MCF 10A (cell line): ENCODE measurements around the gene C1S. TPM values are rescaled to one million over a fixed set of nuclear protein-coding genes. Genes with fewer than 3 reads are reported as not detected.

Experiments
- BruUV-seq: library from RNA; stranded (reverse); fragments of 400-500 nt; replicated peaks from 2 replicates; lab custom pipeline; 2021; lab: Mats Ljungman, UMichigan
- CTCF ChIA-PET: fragments of 300-600 bp; sonication (Branson Sonifier 250); formaldehyde crosslinking; extraction: SDS; loops from one replicate; lab custom pipeline; 2021; ENCODE audit warnings: antibody characterized with exemption, inconsistent platforms; lab: Yijun Ruan, JAX
- POLR2A ChIA-PET: fragments of 300-600, 350-650 bp; sonication (Branson Sonifier 250); formaldehyde crosslinking; extraction: SDS; loops from one replicate; lab custom pipeline; 2020; ENCODE audit warnings: antibody characterized with exemption, inconsistent platforms; lab: Yijun Ruan, JAX
- DNase-seq: peaks from one replicate; pipeline ENCODE4 v3.0.0-alpha.2; 2018; ENCODE audit not compliant: unreplicated experiment
- H3K27ac Mint-ChIP-seq: one replicate; pipeline ENCODE4 v1.8.0; 2022; ENCODE audit warnings: mild to moderate bottlenecking, low read depth, mixed read lengths; ENCODE audit not compliant: unreplicated experiment
- H3K27me3 Mint-ChIP-seq: one replicate; pipeline ENCODE4 v1.8.0; 2022; ENCODE audit warnings: mixed read lengths; ENCODE audit not compliant: insufficient read depth, unreplicated experiment
- H3K36me3 Mint-ChIP-seq: one replicate; pipeline ENCODE4 v1.8.0; 2022; ENCODE audit warnings: mild to moderate bottlenecking, moderate library complexity, mixed read lengths; ENCODE audit not compliant: insufficient read depth, unreplicated experiment
- H3K4me1 Mint-ChIP-seq: one replicate; pipeline ENCODE4 v1.8.0; 2022; ENCODE audit warnings: mixed read lengths; ENCODE audit not compliant: insufficient read depth, unreplicated experiment
- H3K4me3 Mint-ChIP-seq: one replicate; pipeline ENCODE4 v1.8.0; 2022; ENCODE audit warnings: mild to moderate bottlenecking, moderate library complexity, mixed read lengths; ENCODE audit not compliant: unreplicated experiment
- H3K9me3 Mint-ChIP-seq: one replicate; pipeline ENCODE4 v1.8.0; 2022; ENCODE audit warnings: mixed read lengths; ENCODE audit not compliant: unreplicated experiment
- intact Hi-C: fragments of 100-400 bp; cut with micrococcal nuclease; formaldehyde crosslinking; loops from 2 replicates; pipeline ENCODE4 v1.14.1; 2022
- total RNA-seq: library from RNA; stranded (reverse); gene quantifications from 2 replicates; pipeline ENCODE4 v1.2.3, GENCODE V29; 2022
- TF ChIP-seq, protein P1 (sequence below): fragments of 200-600 bp; IDR thresholded peaks from one replicate; pipeline ENCODE4 v1.8.0; 2022; ENCODE audit warnings: antibody characterized with exemption, mild to moderate bottlenecking; ENCODE audit not compliant: unreplicated experiment

The C1S gene
- total RNA-seq, 1 experiment from 2014 or later, result 6.0 TPM

DNA sequence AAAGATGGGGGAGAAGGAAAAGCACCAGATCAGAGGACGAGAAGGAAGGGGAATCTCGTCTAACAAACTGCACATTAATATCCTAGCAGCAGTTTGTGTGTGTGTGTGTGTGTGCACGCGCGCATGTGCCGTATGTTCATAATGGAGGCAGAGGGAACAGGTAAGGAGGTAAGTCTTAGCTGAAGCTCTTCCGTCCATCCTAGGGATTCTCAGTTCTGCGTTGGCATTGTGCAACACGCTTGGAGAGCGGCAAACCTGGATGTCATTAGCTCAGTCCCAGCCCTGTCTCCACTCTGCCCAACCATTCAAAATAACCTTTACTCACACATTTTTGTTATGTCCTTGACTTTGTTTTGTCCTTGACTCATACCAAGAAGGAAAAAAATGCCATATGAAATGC lies 33.4 kb downstream of the C1S start:
- Mint-ChIP-seq H3K4me3 (no peak overlapping the region), H3K36me3 (peaks cover 48% of the 10 kb centered on the region), H3K4me1 (peaks cover 26% of the 10 kb centered on the region), H3K27me3 (no peaks in the 10 kb centered on the region), H3K27ac (no peak overlapping the region), H3K9me3 (no peaks in the 10 kb centered on the region)
- DNase-seq, result peak; percentile 27
- ChIA-PET CTCF (interaction anchor here (0.5 to 10.6 kb wide), 9 partner anchors 11 to 80 kb away, joined by 3 to 116 read pairs (median 7); partner anchors contain the start of genes C1RL and C1S), POLR2A (interaction anchor here (0.7 to 9.4 kb wide), 9 partner anchors 11 to 149 kb away, joined by 3 to 96 read pairs (median 11); partner anchors contain the start of genes C1RL and C1S)
- no TSS peak for BruUV-seq
- TF ChIP-seq, protein P1, sequence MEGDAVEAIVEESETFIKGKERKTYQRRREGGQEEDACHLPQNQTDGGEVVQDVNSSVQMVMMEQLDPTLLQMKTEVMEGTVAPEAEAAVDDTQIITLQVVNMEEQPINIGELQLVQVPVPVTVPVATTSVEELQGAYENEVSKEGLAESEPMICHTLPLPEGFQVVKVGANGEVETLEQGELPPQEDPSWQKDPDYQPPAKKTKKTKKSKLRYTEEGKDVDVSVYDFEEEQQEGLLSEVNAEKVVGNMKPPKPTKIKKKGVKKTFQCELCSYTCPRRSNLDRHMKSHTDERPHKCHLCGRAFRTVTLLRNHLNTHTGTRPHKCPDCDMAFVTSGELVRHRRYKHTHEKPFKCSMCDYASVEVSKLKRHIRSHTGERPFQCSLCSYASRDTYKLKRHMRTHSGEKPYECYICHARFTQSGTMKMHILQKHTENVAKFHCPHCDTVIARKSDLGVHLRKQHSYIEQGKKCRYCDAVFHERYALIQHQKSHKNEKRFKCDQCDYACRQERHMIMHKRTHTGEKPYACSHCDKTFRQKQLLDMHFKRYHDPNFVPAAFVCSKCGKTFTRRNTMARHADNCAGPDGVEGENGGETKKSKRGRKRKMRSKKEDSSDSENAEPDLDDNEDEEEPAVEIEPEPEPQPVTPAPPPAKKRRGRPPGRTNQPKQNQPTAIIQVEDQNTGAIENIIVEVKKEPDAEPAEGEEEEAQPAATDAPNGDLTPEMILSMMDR, result no peak
- intact Hi-C loops, result loop anchor here (5.0 kb wide), 1 partner anchor 122 kb away; the partner anchor contains the start of genes EMG1 and PHB2

DNA sequence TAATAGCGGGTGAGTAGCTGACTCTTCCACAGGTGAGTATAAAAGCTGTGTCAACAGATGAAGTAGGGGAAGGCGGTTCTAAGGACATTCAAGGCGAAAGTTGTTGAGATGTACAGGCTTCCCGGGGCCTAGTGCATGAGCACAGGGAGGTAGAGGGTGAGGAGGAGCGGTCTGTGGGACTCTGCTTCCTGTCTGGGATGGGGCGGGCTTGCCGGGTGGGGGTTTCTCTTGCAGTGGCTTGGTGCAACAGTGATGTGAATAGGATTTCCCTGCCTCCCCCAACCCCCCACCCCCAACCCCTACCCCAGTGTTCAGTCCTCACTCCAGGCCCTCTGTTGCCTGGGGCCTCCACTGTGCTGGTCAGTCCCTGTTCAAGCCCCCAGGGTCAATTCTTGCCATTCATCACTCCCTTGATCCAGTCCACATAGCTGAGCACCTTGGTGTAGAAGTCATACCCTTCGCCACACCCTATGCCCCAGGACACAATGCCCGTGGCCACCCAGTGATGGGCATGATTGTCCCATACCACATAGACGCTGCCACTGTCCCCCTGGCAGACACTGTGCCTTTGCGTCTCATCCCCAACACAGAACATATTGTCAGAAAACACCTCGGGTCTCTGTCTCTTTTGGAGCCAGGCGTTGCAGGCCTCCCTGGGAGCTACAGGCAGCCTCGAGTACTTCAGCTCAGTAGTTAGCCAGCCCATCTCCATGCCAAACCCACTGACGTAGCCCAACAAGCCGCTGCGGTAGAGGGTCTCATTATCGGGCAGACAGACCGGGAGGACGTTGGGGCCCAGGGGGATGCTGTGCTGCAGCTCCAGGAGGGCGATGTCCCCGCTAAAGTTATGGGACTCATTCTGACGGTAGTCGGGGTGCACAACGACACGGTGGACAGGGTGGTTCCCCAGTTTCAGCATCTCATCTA lies 35.8 kb downstream of the C1S start:
- DNase-seq, result no peak
- Mint-ChIP-seq H3K4me1 (peaks cover 17% of the 10 kb centered on the region), H3K9me3 (no peaks in the 10 kb centered on the region), H3K36me3 (peaks cover 53% of the 10 kb centered on the region), H3K4me3 (no peak overlapping the region), H3K27ac (no peak overlapping the region), H3K27me3 (no peaks in the 10 kb centered on the region)
- BruUV-seq, result no TSS peak
- intact Hi-C loops, result no loop called here
- TF ChIP-seq, protein P1, result no peak
- ChIA-PET POLR2A (interaction anchor here (1.0 to 9.4 kb wide), 5 partner anchors 12 to 153 kb away, joined by 3 to 96 read pairs (median 3); partner anchors contain the start of genes C12orf57, C1RL, C1S and RNU7-1), CTCF (interaction anchor here (0.6 to 10.6 kb wide), 9 partner anchors 10 to 387 kb away, joined by 3 to 116 read pairs (median 5); partner anchors contain the start of gene C1S)

DNA sequence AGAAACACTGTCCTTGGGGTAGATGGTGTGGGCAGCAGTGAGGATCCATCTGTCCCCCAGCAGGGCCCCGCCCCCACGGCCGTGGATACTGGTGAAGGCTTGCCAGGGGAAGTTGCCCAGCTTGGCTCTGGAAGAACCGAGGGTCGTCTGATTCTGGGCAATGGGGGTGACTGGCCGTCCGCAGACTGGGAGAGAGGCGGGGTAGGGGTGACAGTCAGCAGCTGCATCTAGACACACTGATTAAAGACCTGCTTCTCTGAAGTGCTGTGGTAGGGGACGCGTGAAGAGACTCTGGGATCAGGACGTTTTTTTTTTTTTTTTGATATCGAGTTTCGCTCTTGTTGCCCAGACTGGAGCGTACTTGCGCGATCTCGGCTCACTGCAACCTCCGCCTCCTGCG lies 36.5 kb downstream of the C1S start:
- POLR2A ChIA-PET, result interaction anchor here (0.6 to 9.4 kb wide), 4 partner anchors 11 to 153 kb away, joined by 3 to 96 read pairs (median 26); partner anchors contain the start of genes C12orf57, C1RL, C1S and RNU7-1
- BruUV-seq, result no TSS peak

More for the DNA sequence above, 36.5 kb downstream of the C1S start:
- intact Hi-C loops, result no loop called here
- Mint-ChIP-seq H3K36me3 (peaks cover 58% of the 10 kb centered on the region), H3K27ac (no peak overlapping the region), H3K27me3 (no peaks in the 10 kb centered on the region), H3K4me1 (peaks cover 15% of the 10 kb centered on the region), H3K4me3 (no peak overlapping the region), H3K9me3 (no peaks in the 10 kb centered on the region)
- CTCF ChIA-PET, result interaction anchor here (0.6 to 2.8 kb wide), 4 partner anchors 14 to 386 kb away, joined by 3 to 9 read pairs (median 3); no protein-coding TSS in a partner anchor
- DNase-seq, result no peak
- TF ChIP-seq, protein P1, result no peak
